IMR-90 (cell line): ENCODE results near the gene CHRNB4. TPM values are rescaled to one million over a fixed set of nuclear protein-coding genes. Genes with fewer than 3 reads are reported as not detected.

Experiments used
- ATAC-seq: fragments of 200-7000 bp; cut with Tn5 transposase; 2 replicates; pipeline ENCODE4 v1.9.1; 2020; ENCODE audit warnings: low read depth, mild to moderate bottlenecking, moderate library complexity
- BruUV-seq: library from RNA; stranded (reverse); fragments of 400-500 nt; replicated peaks from 2 replicates; lab custom pipeline; 2021; lab: Mats Ljungman, UMichigan
- CTCF ChIA-PET: fragments of 300-600 bp; formaldehyde crosslinking; extraction: SDS; loops from one replicate; lab custom pipeline; 2021; ENCODE audit warnings: antibody characterized with exemption; lab: Yijun Ruan, JAX
- POLR2A ChIA-PET: fragments of 300-600 bp; sonication (Branson Sonifier 250); formaldehyde crosslinking; loops from one replicate; lab custom pipeline; 2022; ENCODE audit warnings: antibody characterized with exemption; ENCODE audit not compliant: unreplicated experiment; lab: Charles Lee
- DNase-seq: peaks from one replicate; pipeline ENCODE4 v3.0.0; 2013
- H2AFZ ChIP-seq: replicated peaks from 2 replicates; pipeline ENCODE3; 2013; ENCODE audit warnings: low read length, mild to moderate bottlenecking; ENCODE audit not compliant: poor library complexity
- H2AK5ac ChIP-seq: 2 replicates; pipeline ENCODE4 v1.6.1; 2013; ENCODE audit warnings: low read depth, low read length, inconsistent platforms
- H2AK9ac ChIP-seq: replicated peaks from 2 replicates; pipeline ENCODE3; 2013; ENCODE audit warnings: mild to moderate bottlenecking, low read depth, low read length, moderate library complexity; ENCODE audit not compliant: poor library complexity
- H2BK120ac ChIP-seq: 2 replicates; pipeline ENCODE4 v1.6.1; 2013; ENCODE audit warnings: low read depth, low read length, inconsistent platforms
- H2BK15ac ChIP-seq: 3 replicates; pipeline ENCODE4 v1.6.1; 2013; ENCODE audit warnings: low read depth, low read length, inconsistent platforms
- H2BK20ac ChIP-seq: 2 replicates; pipeline ENCODE4 v1.6.1; 2013; ENCODE audit warnings: low read depth, mild to moderate bottlenecking, inconsistent platforms, low read length, moderate library complexity
- H2BK5ac ChIP-seq: 2 replicates; pipeline ENCODE4 v1.6.1; 2013; ENCODE audit warnings: mild to moderate bottlenecking, low read depth, low read length, inconsistent platforms; ENCODE audit not compliant: poor library complexity, severe bottlenecking
- H3K14ac ChIP-seq: replicated peaks from 2 replicates; pipeline ENCODE4 v1.6.1; 2013; ENCODE audit warnings: low read depth, low read length, inconsistent platforms
- H3K18ac ChIP-seq: 2 replicates; pipeline ENCODE4 v1.6.1; 2013; ENCODE audit warnings: low read depth, low read length, control low read depth
- H3K23ac ChIP-seq: 2 replicates; pipeline ENCODE4 v1.6.1; 2013; ENCODE audit warnings: low read depth, low read length, inconsistent platforms
- H3K27ac ChIP-seq: 2 replicates; pipeline ENCODE4 v1.5.1; 2013; ENCODE audit warnings: mild to moderate bottlenecking, control low read depth, low read length; ENCODE audit not compliant: insufficient read depth
- H3K27me3 ChIP-seq: 2 replicates; pipeline ENCODE4 v1.6.1; 2013; ENCODE audit warnings: low read length; ENCODE audit not compliant: control insufficient read depth, insufficient read depth
- H3K36me3 ChIP-seq: 2 replicates; pipeline ENCODE4 v1.6.1; 2013; ENCODE audit warnings: low read length, mixed read lengths; ENCODE audit not compliant: control insufficient read depth, insufficient read depth
- H3K4ac ChIP-seq: 2 replicates; pipeline ENCODE4 v1.6.1; 2013; ENCODE audit warnings: low read depth, low read length, inconsistent platforms
- H3K4me1 ChIP-seq: 2 replicates; pipeline ENCODE4 v1.6.1; 2013; ENCODE audit warnings: low read length, mixed read lengths; ENCODE audit not compliant: control insufficient read depth, insufficient read depth
- H3K4me2 ChIP-seq: 2 replicates; pipeline ENCODE4 v1.6.1; 2013; ENCODE audit warnings: low read depth, mild to moderate bottlenecking, control low read depth, low read length, moderate library complexity
- H3K4me3 ChIP-seq: 2 replicates; pipeline ENCODE4 v1.5.1; 2013; ENCODE audit warnings: low read depth, mild to moderate bottlenecking, control low read depth, low read length, moderate library complexity; ENCODE audit not compliant: insufficient read depth
- H3K56ac ChIP-seq: 2 replicates; pipeline ENCODE4 v1.6.1; 2013; ENCODE audit warnings: low read length, inconsistent platforms; ENCODE audit not compliant: insufficient read depth; ENCODE audit errors: extremely low read depth
- H3K79me1 ChIP-seq, 2 experiments: 2 replicates each; pipeline ENCODE4 v1.6.1; 2013; ENCODE audit warnings: low read length in 2 of 2, inconsistent platforms in 1 of 2, low read depth in 1 of 2
- H3K9ac ChIP-seq: 2 replicates; pipeline ENCODE4 v1.6.1; 2013; ENCODE audit warnings: low read depth, low read length, control low read depth
- H3K9me1 ChIP-seq: 2 replicates; pipeline ENCODE4 v1.6.1; 2013; ENCODE audit warnings: low read length, inconsistent platforms; ENCODE audit not compliant: insufficient read depth
- H3K9me3 ChIP-seq: 2 replicates; pipeline ENCODE4 v1.6.1; 2013; ENCODE audit warnings: low read length; ENCODE audit not compliant: control insufficient read depth, insufficient read depth
- H4K20me1 ChIP-seq: 2 replicates; pipeline ENCODE4 v1.6.1; 2013; ENCODE audit warnings: low read length, inconsistent platforms; ENCODE audit not compliant: insufficient read depth
- H4K5ac ChIP-seq: 2 replicates; pipeline ENCODE4 v1.6.1; 2013; ENCODE audit warnings: mild to moderate bottlenecking, low read depth, low read length, control low read depth
- H4K8ac ChIP-seq, 2 experiments: 2 replicates each; pipeline ENCODE4 v1.6.1; 2013; ENCODE audit warnings: low read depth in 2 of 2, low read length in 2 of 2, control low read depth in 1 of 2, inconsistent platforms in 1 of 2
- H4K91ac ChIP-seq: 2 replicates; pipeline ENCODE4 v1.6.1; 2013; ENCODE audit warnings: low read depth, low read length, inconsistent platforms; ENCODE audit not compliant: insufficient read depth
- BHLHE40 ChIP-seq: fragments of 150-350 bp; IDR thresholded peaks from 2 replicates; pipeline ENCODE4 v1.6.1; 2016; ENCODE audit warnings: mild to moderate bottlenecking, low read depth, low read length
- CEBPB ChIP-seq: IDR thresholded peaks from 2 replicates; pipeline ENCODE4 v1.6.1; 2012; ENCODE audit warnings: low read depth, low read length, improper control_type of control experiment
- CHD1 ChIP-seq: IDR thresholded peaks from 2 replicates; pipeline ENCODE4 v1.6.1; 2012; ENCODE audit warnings: low read depth, low read length, improper control_type of control experiment
- CTCF ChIP-seq: conservative IDR thresholded peaks from 2 replicates; pipeline ENCODE4 v1.5.1; 2012; ENCODE audit warnings: mild to moderate bottlenecking, low read depth, low read length, improper control_type of control experiment
- ELK1 ChIP-seq: fragments of 150-350 bp; IDR thresholded peaks from 2 replicates; pipeline ENCODE4 v1.6.1; 2016; ENCODE audit warnings: low read depth, mild to moderate bottlenecking, low read length, moderate library complexity, borderline replicate concordance
- FOS ChIP-seq: fragments of 150-350 bp; IDR thresholded peaks from 2 replicates; pipeline ENCODE4 v1.6.1; 2016; ENCODE audit warnings: low read depth, low read length
- MAFK ChIP-seq: IDR thresholded peaks from 2 replicates; pipeline ENCODE4 v1.6.1; 2012; ENCODE audit warnings: low read depth, low read length, improper control_type of control experiment
- MAZ ChIP-seq: IDR thresholded peaks from 2 replicates; pipeline ENCODE4 v1.6.1; 2012; ENCODE audit warnings: low read depth, mild to moderate bottlenecking, low read length, improper control_type of control experiment, moderate library complexity, borderline replicate concordance
- MXI1 ChIP-seq: IDR thresholded peaks from 2 replicates; pipeline ENCODE4 v1.6.1; 2012; ENCODE audit warnings: low read depth, mild to moderate bottlenecking, low read length, moderate library complexity, borderline replicate concordance
- NFE2L2 ChIP-seq: fragments of 150-350 bp; IDR thresholded peaks from 2 replicates; pipeline ENCODE4 v1.6.1; 2016; ENCODE audit warnings: low read depth, mild to moderate bottlenecking, low read length
- POLR2A ChIP-seq: IDR thresholded peaks from 2 replicates; pipeline ENCODE4 v1.6.1; 2012; ENCODE audit warnings: mild to moderate bottlenecking, low read depth, low read length
- RAD21 ChIP-seq: IDR thresholded peaks from 2 replicates; pipeline ENCODE4 v1.6.1; 2012; ENCODE audit warnings: low read length, improper control_type of control experiment
- RCOR1 ChIP-seq: IDR thresholded peaks from 2 replicates; pipeline ENCODE4 v1.6.1; 2012; ENCODE audit warnings: mild to moderate bottlenecking, low read length, improper control_type of control experiment; ENCODE audit not compliant: insufficient replicate concordance
- RFX5 ChIP-seq: IDR thresholded peaks from 2 replicates; pipeline ENCODE4 v1.8.0; 2012; ENCODE audit warnings: low read depth, mild to moderate bottlenecking, low read length, moderate library complexity
- SMC3 ChIP-seq: fragments of 150-350 bp; IDR thresholded peaks from 2 replicates; pipeline ENCODE4 v1.6.1; 2016; ENCODE audit warnings: low read depth, mild to moderate bottlenecking, antibody characterized with exemption, low read length, moderate library complexity
- USF2 ChIP-seq: fragments of 150-350 bp; IDR thresholded peaks from 2 replicates; pipeline ENCODE4 v1.6.1; 2017; ENCODE audit warnings: mild to moderate bottlenecking, antibody characterized with exemption, low read length, low read depth
- WGBS, 2 experiments: methylation state at CpG; one replicate each; pipeline versions ENCODE4 v1.1.5 to v1.1.7; 2013; ENCODE audit warnings: missing lambda C conversion rate in 2 of 2; ENCODE audit not compliant: insufficient read length in 1 of 2; ENCODE audit errors: extremely low coverage in 2 of 2; 5-methylcytosine and 5-hydroxymethylcytosine counted together
- dilution Hi-C: fragments of 300-500 bp; cut with HindIII; formaldehyde crosslinking; loops from one replicate; pipeline ENCODE4 v1.14.3; 2018; ENCODE audit warnings: low sequenced_read_pairs; ENCODE audit not compliant: unreplicated experiment
- in situ Hi-C: fragments of 300-500 bp; cut with MboI; formaldehyde crosslinking; loops from 3 replicates; pipeline ENCODE4 v1.14.3; 2019; ENCODE audit warnings: low sequenced_read_pairs, inconsistent platforms, mixed read lengths
- intact Hi-C: fragments of 100-400 bp; cut with micrococcal nuclease; formaldehyde crosslinking; loops from 2 replicates; pipeline ENCODE4 v1.10.0; 2022
- polyA plus RNA-seq, 3 experiments: library from polyadenylated mRNA; depleted of rRNA; stranded (reverse); fragments of >200 nt; gene quantifications; 2 replicates each; pipeline ENCODE4 v1.2.3, GENCODE V29; 2012; ENCODE audit warnings: low replicate concordance in 1 of 3
- total RNA-seq: library from RNA; depleted of rRNA; stranded (reverse); fragments of >200 nt; gene quantifications from 2 replicates; pipeline ENCODE4 v1.2.3, GENCODE V29; 2012

CHRNB4 gene
- total and polyA plus RNA-seq, 2 of the 4 experiments (the other 2 are of a cell fraction), result not detected

GRCh38 chr15:78642331-78642730, 1.3 kb upstream of the CHRNB4 start:
- Histone ChIP-seq H2AFZ (no peak overlapping the region), H3K27me3 (peaks cover 40% of the 10 kb centered on the region), H2AK9ac (no peak overlapping the region), H3K36me3 (no peaks in the 10 kb centered on the region), H3K4ac (no peak overlapping the region), H4K91ac (no peak overlapping the region), H4K5ac (no peak overlapping the region), H2AK5ac (no peak overlapping the region), H2BK20ac (no peak overlapping the region), H3K9me1 (no peaks in the 10 kb centered on the region), H3K9ac (no peak overlapping the region), H3K27ac (no peak overlapping the region), H2BK120ac (no peak overlapping the region), H3K4me3 (no peak overlapping the region), H2BK5ac (no peak overlapping the region), H3K4me1 (no peaks in the 10 kb centered on the region), H3K79me1 (no peaks in the 10 kb centered on the region), H3K56ac (no peak overlapping the region), H3K4me2 (no peak overlapping the region), H2BK15ac (no peak overlapping the region), H3K23ac (no peak overlapping the region), H4K8ac (no peak overlapping the region), H3K18ac (no peak overlapping the region), H4K20me1 (no peaks in the 10 kb centered on the region), H3K14ac (no peak overlapping the region), H3K9me3 (no peaks in the 10 kb centered on the region)
- dilution Hi-C loops (no loop called here), intact Hi-C loops (no loop called here), in situ Hi-C loops (no loop called here)
- DNase-seq (no peak), ATAC-seq (no peak)
- WGBS, 2 experiments, result no CpG with 5 or more reads among the region's 5 CpGs
- ChIA-PET CTCF (no interaction called here), POLR2A (no interaction called here)
- no peak for TF ChIP-seq RAD21
- TF ChIP-seq MXI1, result no peak
- no peak for TF ChIP-seq CEBPB
- TF ChIP-seq BHLHE40, result no peak
- no peak for TF ChIP-seq FOS
- no peak for TF ChIP-seq CHD1
- no peak for TF ChIP-seq RFX5
- TF ChIP-seq POLR2A, result no peak
- TF ChIP-seq SMC3, result no peak
- TF ChIP-seq NFE2L2, result no peak
- TF ChIP-seq USF2, result no peak
- TF ChIP-seq RCOR1, result no peak
- TF ChIP-seq MAZ, result no peak
- TF ChIP-seq MAFK, result no peak
- no peak for TF ChIP-seq ELK1
- TF ChIP-seq CTCF, result no peak
- no TSS peak for BruUV-seq
